ENCODE data around the gene TUBA1C. TPM values are rescaled to one million over a fixed set of nuclear protein-coding genes. Genes with fewer than 3 reads are reported as not detected.
A peak's percentile ranks its signal among the peaks of the same experiment; 100 is the strongest.
"Not testable (repeated sequence)": the region's sequence is repeated elsewhere in the genome, so short reads cannot be mapped to it uniquely, and the experiment has no call there.

The TUBA1C gene
- total and polyA plus RNA-seq, 8 donors, result 63.7 to 403 (median 155) TPM

- Histone ChIP-seq H3K4me3 (no peak overlapping the region), H3K27ac (no peak overlapping the region), H3K27me3 (peaks cover 0 to 15% (median 3%) of the 10 kb centered on the region in 3 donors), H3K4me1 (peaks cover 0 to 4% (median 0%) of the 10 kb centered on the region in 4 donors), H3K36me3 (no peaks in the 10 kb centered on the region), H3K9me3 (no peaks in the 10 kb centered on the region)
- intact Hi-C loops (cut with DNase I; ENCODE audit: low total_unique reads), result no loop called here
- peak in 1 of 2 donors; percentile 48 for DNase-seq
- WGBS, 5 donors, result 44 to 63% (median 49%) methylated on average over 7 of the region's 7 CpGs
- TF ChIP-seq POLR2A (IDR thresholded peaks at IDR 0.05), result no peak
- TF ChIP-seq POLR2AphosphoS5 (IDR thresholded peaks at IDR 0.05), result no peak
- TF ChIP-seq EP300 (IDR thresholded peaks at IDR 0.05), result no peak
- TF ChIP-seq CTCF (IDR thresholded peaks at IDR 0.05), result no peak
Observed at GRCh38 chr12:49279706-49280159, 14.9 kb downstream of the TUBA1C start.

- H3K9me3 ChIP-seq; intact Hi-C loops (cut with DNase I; ENCODE audit: low total_unique reads); H3K4me1 ChIP-seq; DNase-seq; H3K27ac ChIP-seq; H3K36me3 ChIP-seq; H3K4me3 ChIP-seq: not testable (repeated sequence)
- 83 to 97% (median 93%) methylated on average over 6 of the region's 6 CpGs for WGBS, 5 donors
- peaks cover 0 to 20% (median 3%) of the 10 kb centered on the region in 3 donors for H3K27me3 ChIP-seq
Observed at GRCh38 chr12:49280545-49280944, 15.7 kb downstream of the TUBA1C start.

DNA sequence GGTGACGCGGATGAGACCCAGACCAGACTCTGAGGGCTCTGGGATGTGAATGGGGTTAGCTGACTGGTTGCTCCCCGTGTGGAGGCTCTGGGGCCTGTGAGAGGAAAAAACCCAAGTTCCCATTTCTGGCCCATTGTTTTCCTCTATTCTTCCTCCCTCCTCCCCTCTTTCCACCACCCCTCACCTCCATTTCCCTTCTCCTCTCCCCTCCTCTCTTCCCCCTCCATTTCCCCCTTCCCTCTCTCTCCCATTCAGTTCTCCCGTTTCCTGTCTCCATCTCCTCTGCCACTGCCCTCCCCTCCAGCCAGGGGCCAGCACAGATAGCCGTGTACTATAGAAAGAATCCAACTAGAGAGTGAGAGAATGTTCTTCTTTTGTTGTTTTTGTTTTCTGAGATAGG lies 17.4 kb downstream of the TUBA1C start:
- H3K27ac ChIP-seq, result no peak overlapping the region
- peaks cover 0 to 29% (median 3%) of the 10 kb centered on the region in 3 donors for H3K27me3 ChIP-seq
- TF ChIP-seq CTCF (IDR thresholded peaks at IDR 0.05) (no peak), POLR2AphosphoS5 (IDR thresholded peaks at IDR 0.05) (no peak), EP300 (IDR thresholded peaks at IDR 0.05) (no peak), POLR2A (IDR thresholded peaks at IDR 0.05) (no peak)
- no peak overlapping the region for H3K4me3 ChIP-seq
- WGBS, 5 donors, result 81 to 86% (median 83%) methylated on average over 5 of the region's 5 CpGs
- H3K4me1 ChIP-seq, result peaks cover 0 to 4% (median 0%) of the 10 kb centered on the region in 4 donors
- no peaks in the 10 kb centered on the region for H3K9me3 ChIP-seq
- intact Hi-C loops (cut with DNase I; ENCODE audit: low total_unique reads), result no loop called here
- no peak for DNase-seq
- H3K36me3 ChIP-seq, result no peaks in the 10 kb centered on the region

- intact Hi-C loops (cut with DNase I; ENCODE audit: low total_unique reads), result not testable (repeated sequence)
Observed at GRCh38 chr12:49282740-49283375, 18.0 kb downstream of the TUBA1C start.

GRCh38 chr12:49283541-49284429 lies 18.9 kb downstream of the TUBA1C start:
- TF ChIP-seq CTCF (IDR thresholded peaks at IDR 0.05) (no peak), EP300 (IDR thresholded peaks at IDR 0.05) (no peak), POLR2AphosphoS5 (IDR thresholded peaks at IDR 0.05) (no peak), POLR2A (IDR thresholded peaks at IDR 0.05) (no peak)
- Histone ChIP-seq H3K9me3 (no peaks in the 10 kb centered on the region), H3K36me3 (no peaks in the 10 kb centered on the region), H3K4me1 (peaks cover 0 to 4% (median 0%) of the 10 kb centered on the region in 4 donors), H3K27me3 (peaks cover 0 to 36% (median 3%) of the 10 kb centered on the region in 3 donors), H3K4me3 (no peak overlapping the region), H3K27ac (no peak overlapping the region)
- intact Hi-C loops (cut with DNase I; ENCODE audit: low total_unique reads), result no loop called here
- no peak for DNase-seq
- 81 to 89% (median 87%) methylated on average over 12 to 25 of the region's 25 CpGs for WGBS, 5 donors

More at GRCh38 chr12:49282740-49283375, 18.0 kb downstream of the TUBA1C start:
- H3K9me3 ChIP-seq, H3K4me1 ChIP-seq, H3K36me3 ChIP-seq, DNase-seq, H3K27ac ChIP-seq, H3K4me3 ChIP-seq: not testable (repeated sequence)
- 68 to 86% (median 70%) methylated on average over 1 to 2 of the region's 6 CpGs for WGBS, 5 donors
- peaks cover 0 to 32% (median 3%) of the 10 kb centered on the region in 3 donors for H3K27me3 ChIP-seq
